Measurements from ENCODE around the gene LHX8.
"Not testable (repeated sequence)": the region's sequence is repeated elsewhere in the genome, so short reads cannot be mapped to it uniquely, and the experiment has no call there.

The LHX8 gene

DNA sequence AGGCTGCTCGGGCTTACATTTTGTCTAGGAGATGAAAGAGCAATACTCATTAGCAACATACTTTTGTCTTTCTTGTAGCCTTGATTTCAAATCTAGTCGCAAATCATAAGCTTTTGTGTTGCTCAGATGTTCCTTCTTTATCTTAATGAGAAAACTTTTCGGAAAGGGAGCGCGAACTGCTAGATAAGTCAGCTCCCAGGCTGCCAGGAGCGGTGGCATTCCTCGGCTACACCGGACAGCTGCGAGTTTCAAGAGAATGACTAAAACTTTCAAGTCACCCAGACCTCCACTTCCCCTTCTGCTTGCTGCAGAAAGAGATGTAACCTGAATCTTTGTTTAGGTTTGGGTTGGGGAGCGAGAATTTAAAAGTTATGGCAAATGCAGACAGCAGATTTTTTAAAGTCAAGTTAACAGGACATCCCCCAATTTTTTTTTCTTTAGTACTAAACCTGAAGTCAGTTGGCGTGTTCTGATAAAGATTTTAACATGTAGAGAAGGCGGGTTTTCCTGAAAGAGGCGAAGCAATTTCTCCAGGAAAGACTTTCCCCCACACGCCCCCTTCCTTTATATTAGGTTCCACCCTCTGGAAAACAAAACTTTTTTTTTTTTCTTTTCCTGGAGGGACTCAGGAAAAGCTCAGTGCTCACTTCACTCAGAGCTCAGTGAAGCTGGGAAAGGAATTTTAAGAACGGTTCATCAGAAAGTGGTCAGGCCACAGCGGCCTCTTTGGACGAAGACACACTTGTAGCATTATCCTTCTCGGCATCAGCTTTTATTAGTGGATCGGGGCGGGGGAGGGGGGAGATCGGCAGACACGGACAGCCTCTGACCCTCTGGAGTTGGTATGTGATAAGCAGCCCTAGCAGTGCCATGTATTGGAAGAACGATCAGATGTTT is at the start of gene LHX8:
Gene LHX8, plus strand, starts transcription at position 639 of the 897 bp plus-strand sequence. CDS start 2,227 bp downstream, outside the sequence.
- no peak for DNase-seq

DNA sequence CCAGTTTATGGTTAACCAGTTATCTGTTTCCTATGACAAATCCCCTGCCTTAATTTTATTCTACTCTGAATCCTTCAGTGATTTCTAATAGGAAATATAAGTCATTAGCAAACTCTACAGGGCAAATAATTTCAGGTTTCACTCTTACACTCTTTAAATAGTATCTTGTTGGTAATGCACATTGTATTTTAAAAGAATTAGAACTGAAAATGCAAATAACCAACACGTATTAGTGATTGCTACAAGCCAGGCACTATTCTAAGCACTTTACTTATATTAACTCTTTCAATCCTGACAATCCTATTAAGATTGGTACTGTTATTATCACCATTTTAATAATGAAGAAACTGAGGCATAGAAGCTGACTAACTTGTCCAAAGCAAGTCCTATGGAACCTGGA is 48.3 kb upstream of the LHX8 start:
- no peak for DNase-seq

DNA sequence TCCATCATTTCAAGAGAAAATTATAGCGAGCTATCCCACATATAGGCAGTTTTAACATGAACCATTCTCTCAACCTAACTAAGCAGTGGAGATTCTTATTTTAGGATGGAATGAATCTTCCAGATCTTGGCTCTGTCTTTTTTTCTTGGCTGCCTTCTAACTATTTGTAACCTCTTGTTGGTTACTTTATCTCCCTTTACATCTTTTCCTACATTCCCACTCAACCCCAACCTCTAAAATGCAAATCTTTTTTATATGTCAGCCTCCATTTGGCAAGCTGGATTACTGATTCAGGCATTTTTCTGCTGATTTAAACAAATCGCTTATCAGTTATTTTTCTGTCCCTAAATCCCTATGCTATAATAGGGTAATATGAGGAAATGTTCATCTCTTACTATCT is 46.9 kb upstream of the LHX8 start:
- DNase-seq, result no peak

DNA sequence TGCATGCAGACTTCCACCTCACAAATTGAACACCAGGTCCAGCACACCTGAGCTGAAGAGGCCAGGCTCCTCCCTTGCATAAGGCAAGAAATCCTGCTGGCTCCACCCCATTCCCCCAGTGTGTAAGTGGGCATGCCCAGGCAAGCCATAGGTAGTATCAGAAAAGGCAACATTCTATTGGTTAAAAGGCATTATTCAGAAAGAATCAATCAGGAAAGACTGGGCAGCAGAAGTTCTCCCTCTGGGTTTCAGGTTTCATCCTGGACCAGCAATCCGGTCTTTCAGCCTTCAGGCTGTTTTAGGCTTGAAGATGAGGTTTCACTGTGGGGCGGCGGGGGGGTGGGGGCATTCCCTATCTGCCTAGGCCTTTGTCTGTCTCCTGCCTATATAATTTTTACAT is 42.0 kb upstream of the LHX8 start:
- DNase-seq, result no peak

DNA sequence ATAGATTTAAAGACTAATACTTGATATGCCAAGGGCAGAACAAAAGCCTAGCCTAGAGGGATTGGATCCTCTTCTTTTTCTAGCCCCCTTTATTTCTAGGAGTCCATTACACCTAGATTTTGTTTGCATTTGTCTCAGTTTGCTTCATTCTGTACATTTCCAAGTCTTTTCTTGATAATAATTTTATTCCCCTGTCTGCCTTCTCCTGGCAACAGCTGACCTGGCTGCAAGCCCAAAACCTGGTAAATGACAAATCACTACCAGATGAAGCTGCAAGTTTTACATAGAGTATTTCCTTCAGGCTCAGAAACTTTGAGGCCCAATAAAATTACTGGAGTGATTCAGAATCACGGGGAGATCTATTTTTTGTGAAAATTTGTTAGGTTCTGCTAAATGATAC is 36.5 kb upstream of the LHX8 start:
- DNase-seq, result no peak

DNA sequence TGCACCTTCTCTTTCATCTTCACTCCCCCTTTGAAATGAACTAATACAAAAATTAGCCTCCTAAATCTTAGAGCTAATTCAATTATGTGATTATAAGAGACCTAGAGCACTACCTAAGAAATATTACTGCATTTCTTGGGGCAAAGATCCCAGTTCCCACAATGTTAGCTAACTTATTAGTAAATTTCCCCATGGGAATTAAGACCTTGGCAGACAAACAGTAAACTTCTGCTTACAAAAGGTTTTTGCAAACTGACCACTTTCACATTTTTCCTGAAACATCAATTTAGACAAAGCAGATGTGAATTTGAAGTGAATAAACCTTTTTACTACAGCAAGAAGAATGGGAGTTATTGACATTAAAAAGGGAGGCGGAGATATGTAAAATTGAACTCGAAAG is 34.6 kb upstream of the LHX8 start:
- no peak for DNase-seq

DNA sequence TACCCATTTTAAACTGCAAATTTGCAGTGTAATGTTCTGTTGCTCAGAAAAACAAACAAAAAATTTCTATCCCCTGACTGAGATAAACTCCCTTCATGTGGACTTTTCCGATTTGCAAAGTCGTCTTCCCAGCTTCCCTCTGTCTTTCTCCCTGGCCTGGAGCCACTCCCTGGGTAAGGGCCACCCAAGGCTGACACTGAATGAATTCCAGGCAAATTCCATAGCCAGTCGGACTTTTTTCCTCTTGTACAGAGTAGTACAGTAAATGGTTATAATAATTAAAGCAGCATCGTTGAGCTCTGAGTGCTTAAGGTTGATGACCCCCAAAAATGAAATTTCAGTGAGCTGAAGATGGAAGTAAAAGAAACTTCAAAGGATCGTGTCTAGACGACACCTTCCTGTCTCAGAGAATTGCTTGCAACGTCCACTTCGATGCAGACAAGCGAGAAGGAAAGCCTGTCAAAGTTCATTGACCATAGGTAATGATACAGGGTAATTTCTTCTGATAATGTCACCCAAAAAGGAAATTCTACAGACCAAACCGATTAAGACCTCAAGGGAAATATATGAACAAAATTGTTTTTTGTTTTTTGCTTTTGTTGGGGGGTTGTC is 33.6 kb upstream of the LHX8 start:
- DNase-seq, result no peak

DNA sequence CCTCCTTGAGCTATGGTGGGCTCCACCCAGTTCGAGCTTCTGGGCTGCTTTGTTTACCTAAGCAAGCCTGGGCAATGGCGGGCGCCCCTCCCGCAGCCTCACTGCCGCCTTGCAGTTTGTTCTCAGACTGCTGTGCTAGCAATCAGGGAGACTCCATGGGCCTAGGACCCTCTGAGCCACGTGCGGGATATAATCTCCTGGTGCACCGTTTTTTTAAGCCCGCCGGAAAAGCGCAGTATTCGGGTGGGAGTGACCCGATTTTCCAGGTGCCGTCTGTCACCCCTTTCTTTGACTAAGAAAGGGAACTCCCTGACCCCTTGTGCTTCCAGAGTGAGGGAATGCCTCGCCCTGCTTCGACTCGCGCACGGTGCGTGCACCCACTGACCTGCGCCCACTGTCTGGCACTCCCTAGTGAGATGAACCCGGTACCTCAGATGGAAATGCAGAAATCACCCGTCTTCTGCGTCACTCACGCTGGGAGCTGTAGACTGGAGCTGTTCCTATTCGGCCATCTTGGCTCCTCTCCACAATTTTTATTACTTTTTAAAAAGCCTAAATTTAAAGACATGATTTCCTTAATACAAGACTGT is 21.7 kb upstream of the LHX8 start:
- not testable (repeated sequence) for DNase-seq

DNA sequence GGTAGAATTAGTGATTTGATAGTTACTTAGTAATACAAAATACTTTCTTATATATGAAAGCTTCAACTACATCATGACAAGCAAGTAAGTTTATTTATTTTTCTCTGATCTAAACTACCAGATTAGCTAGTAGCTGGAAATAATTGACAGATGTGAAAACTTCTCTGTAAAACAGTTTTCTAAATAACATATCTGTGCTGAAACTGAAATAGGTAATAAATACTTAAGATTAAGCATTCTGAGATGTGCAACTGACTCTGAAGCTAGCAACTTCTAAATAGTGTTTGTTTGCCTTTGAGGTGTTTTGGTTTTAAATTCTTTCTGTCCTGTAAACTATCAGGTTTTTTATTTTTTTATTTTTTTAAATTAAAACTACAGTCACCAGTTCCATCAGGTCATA is 18.5 kb upstream of the LHX8 start:
- no peak for DNase-seq

DNA sequence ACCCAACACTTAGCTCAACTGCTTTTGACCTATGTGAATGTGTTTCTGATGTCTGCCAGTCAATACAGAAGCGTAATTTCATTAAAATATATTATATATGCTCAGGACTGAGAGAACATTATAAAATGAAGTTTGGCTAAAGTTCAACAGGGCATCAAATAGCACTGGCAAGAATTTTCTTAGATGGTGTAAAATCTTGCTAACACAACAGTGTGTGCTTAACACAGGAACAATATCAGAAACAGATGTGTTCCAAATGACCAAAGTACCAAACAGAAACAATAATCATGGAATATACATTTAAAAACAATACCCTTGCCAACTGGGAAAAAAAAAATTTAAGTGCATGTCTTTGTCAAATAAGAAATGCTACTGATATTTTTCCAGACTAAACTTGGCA is 10.4 kb upstream of the LHX8 start:
- DNase-seq, result no peak

DNA sequence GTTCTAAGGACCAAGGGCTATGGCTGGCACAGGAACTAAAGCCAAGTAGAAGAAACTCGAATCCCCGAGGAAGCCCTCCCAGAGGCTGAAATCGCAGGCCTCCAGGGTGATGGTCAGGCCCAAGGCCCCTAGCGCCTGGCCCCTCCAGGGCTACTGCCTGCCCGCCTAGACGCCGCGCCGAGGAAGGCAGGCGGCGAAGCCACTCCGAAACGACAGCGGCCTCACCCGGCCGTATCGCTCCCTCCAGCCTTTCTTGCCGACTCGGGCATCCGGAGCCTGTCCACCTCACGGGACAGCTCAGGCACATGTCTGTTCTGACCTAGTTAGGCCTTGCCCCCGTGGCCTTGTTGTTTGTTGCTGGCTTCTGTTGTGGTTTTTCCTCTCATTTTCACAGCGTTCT is 9.7 kb upstream of the LHX8 start:
- no peak for DNase-seq

DNA sequence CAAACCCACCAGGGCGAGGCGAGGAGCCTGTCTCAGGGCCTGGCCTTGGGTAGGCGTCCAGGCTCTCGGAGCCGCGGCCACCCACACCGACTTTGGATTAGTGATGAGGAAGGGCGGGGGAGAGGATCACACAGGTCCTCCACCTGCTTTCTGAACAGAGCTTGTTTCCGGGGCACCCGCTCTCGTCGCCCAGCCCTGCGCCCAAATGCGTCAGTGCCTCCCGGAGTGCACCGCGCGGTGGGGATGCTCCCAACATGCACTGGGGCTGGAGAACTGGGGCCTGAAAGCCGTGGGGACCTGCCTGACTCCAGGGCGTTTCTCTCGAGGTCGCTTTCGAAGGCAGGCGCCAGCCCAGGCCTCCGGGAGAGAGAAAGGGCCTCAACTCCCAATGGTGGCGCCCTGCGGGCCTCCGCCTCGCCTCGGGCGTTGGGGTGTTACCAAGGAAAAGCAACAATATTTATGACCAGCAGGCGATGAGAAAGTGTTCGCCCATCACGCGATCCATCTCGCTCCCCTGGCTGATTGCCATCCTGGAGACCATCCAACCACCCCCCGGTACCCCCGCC is 8.9 kb upstream of the LHX8 start:
- no peak for DNase-seq

DNA sequence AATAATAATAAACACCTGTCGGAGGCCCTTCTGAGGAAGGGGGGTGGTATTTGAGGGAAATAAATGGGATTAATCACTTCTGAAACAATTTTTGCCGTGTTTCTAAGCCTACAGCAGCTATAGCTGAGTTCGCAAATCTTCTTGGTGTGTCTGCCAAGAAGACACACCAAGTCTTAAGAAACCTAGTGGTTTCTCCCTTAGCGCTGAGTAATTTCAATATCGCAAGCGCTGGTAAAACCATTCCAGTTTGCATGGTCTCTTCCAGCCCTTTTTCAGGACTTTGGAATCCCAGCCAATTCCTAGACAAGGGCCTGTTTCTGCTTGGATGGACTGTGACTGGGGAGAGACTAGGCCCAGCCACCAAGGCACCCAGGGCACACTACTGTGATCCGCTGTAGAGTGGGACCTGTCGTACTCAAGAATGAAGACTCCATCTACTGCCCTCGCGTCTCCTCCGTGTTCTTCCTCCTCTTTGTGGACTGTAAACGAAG is 7.5 kb upstream of the LHX8 start:
- DNase-seq, result no peak

DNA sequence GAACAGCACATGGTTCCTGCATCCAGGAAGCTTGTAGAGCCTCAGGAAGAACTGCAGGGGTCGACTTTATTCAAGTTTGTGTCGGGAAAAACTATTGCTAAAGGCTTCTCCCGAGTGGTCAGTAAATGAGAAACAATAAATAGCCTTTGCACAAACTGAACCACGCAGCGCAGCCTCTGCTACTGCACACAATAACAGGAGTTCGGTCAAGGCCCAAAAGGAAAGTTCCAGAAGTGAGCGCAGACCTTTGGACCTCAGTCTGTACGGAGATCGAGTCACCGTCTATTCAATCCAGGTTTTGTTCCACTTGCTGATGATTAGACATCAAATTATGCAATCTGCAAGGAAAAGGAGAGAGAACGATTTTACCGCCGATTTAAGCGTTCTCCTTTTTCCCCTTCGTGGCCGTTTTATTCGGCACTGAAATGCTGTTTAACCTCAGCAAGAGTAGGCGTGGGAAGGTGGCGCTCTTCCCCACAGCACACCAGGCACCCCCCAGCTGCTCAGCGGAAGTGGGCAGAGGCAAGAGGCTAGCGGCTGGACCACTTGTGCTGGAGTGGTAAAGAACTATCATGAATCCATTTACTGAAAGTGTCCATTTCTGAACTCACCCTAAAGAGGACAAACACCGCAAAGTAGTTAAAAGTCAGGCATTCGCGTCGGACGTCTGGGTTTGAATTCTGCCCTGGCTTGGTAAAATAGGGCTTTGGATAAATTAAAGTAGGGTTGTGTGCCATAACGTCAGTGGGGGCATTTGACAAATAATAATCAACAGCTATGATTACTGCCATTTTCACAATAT is 6.1 kb upstream of the LHX8 start:
- no peak for DNase-seq

DNA sequence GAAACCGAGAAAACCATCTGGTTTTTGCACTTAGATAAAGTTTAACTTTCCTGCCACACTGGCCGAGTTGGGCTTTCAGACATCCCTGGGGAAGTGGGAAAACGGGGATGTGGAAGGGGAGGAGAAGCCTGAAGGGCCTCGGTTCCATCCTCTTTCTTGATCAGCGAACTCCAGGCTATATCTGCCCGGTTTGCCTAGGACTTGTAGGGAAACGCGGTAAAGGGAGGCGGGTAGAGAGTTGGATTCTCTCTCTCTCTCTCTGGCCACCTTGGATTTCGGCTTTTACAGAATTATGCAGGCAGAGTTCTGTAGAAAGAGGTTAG is 4.6 kb upstream of the LHX8 start:
- no peak for DNase-seq

DNA sequence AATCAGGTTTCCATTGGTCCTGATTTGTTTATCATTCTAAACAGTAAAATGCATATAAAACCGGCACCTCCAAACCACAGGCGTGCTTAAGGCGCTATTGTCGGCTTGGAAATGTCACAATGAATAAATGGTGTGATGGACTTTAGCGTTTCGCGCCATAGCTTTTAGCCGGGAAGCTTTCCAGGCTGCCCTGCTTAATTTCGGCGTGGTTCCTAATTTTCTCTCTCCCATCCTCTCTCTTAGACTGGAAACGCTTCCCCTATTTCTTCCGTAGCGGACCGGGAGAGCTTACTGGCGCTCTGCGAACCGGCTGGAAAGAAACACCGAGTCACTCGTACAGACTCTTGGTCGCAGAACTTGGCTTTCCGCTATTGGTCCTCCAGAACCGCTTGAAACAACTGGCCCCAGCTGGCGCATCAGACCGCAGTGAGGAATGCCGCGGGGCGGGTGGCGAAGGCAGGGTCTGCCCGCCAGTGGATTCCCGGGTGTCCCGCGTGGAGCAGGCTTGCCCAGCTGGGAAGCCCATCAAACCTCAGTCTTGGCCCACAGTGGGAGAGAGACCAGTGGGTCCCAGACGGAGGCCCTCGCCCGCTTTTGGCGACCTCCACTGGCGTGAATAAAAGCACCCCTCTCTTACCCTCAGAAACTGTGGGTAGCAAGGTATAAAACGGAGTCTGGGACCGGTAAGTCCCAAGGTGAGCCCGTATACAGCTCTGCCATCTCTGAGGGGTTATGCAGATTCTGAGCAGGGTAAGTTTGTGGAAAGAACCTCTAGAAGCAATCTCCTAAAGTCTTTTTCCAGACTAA is 4.0 kb upstream of the LHX8 start:
- DNase-seq, result no peak

DNA sequence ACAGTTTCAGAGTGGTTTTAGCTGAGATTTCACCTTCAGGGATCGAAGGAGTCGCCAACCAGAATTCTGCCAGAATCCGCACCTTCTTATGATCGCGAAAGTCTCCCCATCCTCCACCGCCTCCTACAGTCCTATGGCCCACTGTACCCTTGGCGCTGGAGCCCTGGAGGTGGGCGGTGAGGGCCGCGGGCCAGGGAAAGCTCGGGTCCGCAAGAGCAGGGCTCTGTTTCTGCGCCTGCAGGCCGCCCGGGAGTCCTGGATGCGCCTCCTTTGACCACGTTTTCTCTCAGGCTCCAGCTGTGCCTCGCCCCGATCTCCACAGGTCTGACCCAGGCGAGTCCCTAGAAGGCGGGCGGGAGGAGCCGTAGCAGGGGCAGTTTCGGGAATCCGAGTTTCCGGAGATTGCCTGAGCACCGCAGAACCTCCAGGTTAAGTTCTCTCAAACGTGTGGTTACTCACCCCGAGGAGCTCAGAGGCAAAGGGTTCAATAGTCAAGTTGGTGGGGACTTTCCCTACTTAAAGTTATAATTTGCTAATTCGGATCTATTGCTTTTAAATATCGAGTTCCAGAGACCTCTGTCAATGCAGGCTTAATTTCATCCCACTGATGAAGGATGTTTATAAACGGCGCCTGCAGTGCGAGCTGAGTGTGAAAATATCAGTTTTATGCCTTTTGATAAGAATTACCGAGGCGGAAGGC is 3.2 kb upstream of the LHX8 start:
- DNase-seq, result no peak

DNA sequence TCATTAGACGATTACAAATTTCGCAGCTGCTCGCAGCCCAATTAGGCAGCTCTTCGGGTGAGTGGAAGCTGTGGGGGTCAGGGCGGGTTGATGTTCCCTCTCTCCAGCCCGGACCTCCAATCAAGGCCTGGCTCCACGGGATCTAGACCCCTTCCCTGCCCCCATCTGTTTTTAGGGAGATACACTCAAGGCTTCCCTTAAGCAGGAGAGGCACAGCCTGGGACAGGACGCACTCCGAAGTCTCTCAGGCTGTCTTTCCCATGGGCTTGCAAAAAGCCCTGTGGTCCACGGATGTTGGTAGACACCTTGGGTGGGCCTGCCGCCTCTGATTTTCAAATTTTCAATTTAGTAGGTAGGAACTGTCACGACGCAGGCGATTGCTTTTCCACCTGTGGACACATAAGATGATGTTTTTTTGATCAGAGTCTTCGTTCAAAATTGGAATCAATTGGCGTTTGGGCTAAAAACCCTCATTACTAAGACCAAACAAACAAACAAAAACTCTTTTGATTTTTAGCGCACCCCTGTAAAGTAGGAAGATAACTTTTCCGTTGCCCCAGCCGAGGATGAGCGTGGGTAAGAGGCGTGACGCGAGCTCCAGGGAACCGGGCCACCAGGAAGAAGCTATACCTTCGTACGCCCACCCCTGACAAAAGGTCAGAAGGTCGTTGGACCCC is 2.5 kb upstream of the LHX8 start:
- DNase-seq, result no peak

DNA sequence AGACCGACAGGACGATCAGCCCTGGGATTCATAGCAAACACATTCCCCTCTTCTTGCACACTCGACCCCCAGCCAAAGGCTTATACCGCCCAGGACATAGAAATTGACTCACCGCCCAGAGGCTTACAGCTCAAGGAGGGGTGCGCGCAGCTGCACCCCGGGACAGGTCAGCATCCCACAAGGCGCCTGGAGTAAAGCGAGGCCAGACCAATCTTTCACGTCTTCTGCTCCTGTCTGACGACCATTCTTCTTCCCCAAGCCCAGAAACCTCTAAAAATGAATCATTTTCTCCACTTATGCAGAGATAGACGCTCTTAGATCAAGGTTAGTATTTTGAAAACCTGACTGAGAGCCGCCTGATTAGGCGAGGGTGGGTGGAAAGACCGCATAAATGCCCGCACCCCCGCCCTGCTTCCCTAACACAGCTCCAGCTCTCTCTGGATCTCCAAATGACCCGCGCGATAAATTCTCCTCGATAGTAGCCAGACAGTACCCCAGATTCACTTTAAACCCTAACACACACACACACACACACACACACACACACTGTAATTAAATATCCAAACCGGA is 1.9 kb upstream of the LHX8 start:
- no peak for DNase-seq

DNA sequence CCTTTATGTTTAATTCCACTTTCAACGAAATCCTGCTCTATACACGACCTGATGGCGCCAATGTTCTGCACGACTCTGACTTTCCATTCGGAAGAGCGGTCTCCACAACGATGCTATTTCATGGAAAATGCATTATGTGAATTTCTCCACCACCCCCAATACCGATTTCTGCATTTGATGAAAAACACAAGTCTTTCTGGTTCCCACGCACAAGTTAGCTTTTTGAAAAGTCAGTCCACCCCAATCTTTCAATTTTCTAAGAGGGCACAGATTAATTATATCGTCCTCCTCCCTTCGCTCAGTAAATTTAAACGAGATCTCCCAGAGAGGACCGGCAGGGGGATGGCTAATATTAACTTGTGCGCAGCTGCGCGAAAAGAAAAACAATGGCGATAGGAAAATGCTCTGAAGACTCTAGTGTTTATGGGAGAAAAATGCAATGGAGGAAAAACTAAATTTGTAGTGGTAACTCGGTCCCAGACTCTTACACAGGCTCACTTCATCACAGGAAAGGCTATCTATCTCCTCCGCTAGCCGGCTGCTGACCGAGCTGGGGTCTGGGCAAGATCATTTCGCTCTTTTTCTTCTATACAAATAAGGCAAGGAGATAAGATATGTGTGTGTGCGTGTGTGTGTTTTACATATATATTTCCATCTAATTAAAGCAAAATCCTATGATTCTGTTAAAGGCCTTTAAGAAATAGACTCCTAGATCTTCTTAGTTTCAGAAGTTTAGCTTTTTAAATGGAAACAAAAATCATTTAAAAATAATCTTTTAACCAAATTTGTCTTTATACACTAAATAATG is 1.2 kb upstream of the LHX8 start:
- no peak for DNase-seq

Data from activated naive CD4-positive, alpha-beta T cell treated with Interleukin-2 at 50 U/mL for 16 hours (primary cell).